ENCODE measurements around the gene PATE3. TPM values are rescaled to one million over a fixed set of nuclear protein-coding genes. Genes with fewer than 3 reads are reported as not detected.

Gene PATE3
- total RNA-seq, 3 donors from 2014 or later = not detected

DNA sequence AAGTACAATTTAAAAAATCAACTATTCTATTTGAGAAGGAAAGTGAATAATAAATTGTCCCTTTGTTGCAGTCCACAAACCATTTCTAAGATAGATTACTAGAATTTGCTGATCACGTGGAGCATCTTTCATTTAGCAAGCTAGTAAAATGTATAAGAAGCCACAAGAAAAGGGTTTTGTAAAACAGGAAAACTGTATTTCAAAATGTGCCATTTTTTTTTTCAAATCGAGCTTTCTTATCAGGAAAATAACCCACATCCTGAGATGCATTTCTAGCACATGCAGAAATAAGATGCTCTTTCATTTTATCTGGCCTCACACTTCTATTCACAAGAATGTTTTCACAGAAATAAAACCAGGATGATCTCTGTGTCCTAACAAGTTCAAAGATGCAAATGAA lies 3.2 kb upstream of the PATE3 start:
- DNase-seq (ENCODE audit: low spot score in 2 of 2) = no peak
- no peak for TF ChIP-seq POLR2AphosphoS5 (IDR thresholded peaks at IDR 0.05)
- no peak for TF ChIP-seq CTCF (IDR thresholded peaks at IDR 0.05)
- TF ChIP-seq POLR2A (IDR thresholded peaks at IDR 0.05) = no peak
- Histone ChIP-seq H3K27me3 (no peaks in the 10 kb centered on the region), H3K27ac (no peak overlapping the region), H3K4me1 (no peaks in the 10 kb centered on the region), H3K36me3 (no peaks in the 10 kb centered on the region), H3K9me3 (no peaks in the 10 kb centered on the region), H3K4me3 (no peak overlapping the region)
- intact Hi-C loops (cut with DNase I; ENCODE audit: low total_unique reads) = no loop called here

- H3K9me3 ChIP-seq = peaks cover 0 to 33% of the 10 kb centered on the region in 2 donors
- H3K27ac ChIP-seq = no peak overlapping the region
- H3K36me3 ChIP-seq = no peaks in the 10 kb centered on the region
- H3K4me1 ChIP-seq = no peaks in the 10 kb centered on the region
- intact Hi-C loops (cut with DNase I; ENCODE audit: low total_unique reads) = no loop called here
- no peaks in the 10 kb centered on the region for H3K27me3 ChIP-seq
- no peak for TF ChIP-seq POLR2A (IDR thresholded peaks at IDR 0.05)
- no peak for TF ChIP-seq CTCF (IDR thresholded peaks at IDR 0.05)
- no peak for TF ChIP-seq POLR2AphosphoS5 (IDR thresholded peaks at IDR 0.05)
- H3K4me3 ChIP-seq = no peak overlapping the region
- no peak for DNase-seq (ENCODE audit: low spot score in 2 of 2)
Measured at GRCh38 chr11:125790825-125791224, 2.9 kb downstream of the PATE3 start.

GRCh38 chr11:125797641-125798040 lies 9.7 kb downstream of the PATE3 start:
- H3K9me3 ChIP-seq = peaks cover 27 to 74% of the 10 kb centered on the region in 2 donors
- H3K4me1 ChIP-seq = no peaks in the 10 kb centered on the region
- TF ChIP-seq POLR2AphosphoS5 (IDR thresholded peaks at IDR 0.05) = no peak
- no peak for TF ChIP-seq CTCF (IDR thresholded peaks at IDR 0.05)
- TF ChIP-seq POLR2A (IDR thresholded peaks at IDR 0.05) = no peak
- no peaks in the 10 kb centered on the region for H3K36me3 ChIP-seq
- H3K27ac ChIP-seq = no peak overlapping the region
- no peaks in the 10 kb centered on the region for H3K27me3 ChIP-seq
- intact Hi-C loops (cut with DNase I; ENCODE audit: low total_unique reads) = no loop called here
- no peak overlapping the region for H3K4me3 ChIP-seq
- no peak for DNase-seq (ENCODE audit: low spot score in 2 of 2)

DNA sequence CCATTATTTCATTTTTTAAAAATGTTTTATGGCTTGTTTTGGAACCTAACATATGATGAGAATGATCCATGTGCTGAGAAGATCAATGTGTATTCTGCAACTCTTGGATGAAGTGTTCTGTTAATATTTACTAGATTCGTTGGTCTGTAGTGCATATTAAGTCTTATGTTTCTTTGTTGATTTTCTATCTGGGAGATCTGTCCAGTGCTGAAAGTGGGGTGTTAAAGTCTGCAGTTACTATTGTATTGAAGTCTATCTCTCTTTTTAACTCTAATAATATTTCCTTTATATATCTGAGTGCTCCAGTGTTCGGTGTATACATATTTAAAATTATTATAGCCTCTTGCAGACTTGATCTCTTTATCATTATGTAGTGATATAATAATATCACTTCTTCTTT lies 11.9 kb downstream of the PATE3 start:
- peaks cover 38 to 71% of the 10 kb centered on the region in 2 donors for H3K9me3 ChIP-seq
- DNase-seq (ENCODE audit: low spot score in 2 of 2) = no peak
- no peaks in the 10 kb centered on the region for H3K4me1 ChIP-seq
- TF ChIP-seq POLR2A (IDR thresholded peaks at IDR 0.05) (no peak), POLR2AphosphoS5 (IDR thresholded peaks at IDR 0.05) (no peak), CTCF (IDR thresholded peaks at IDR 0.05) (no peak)
- intact Hi-C loops (cut with DNase I; ENCODE audit: low total_unique reads) = no loop called here
- no peak overlapping the region for H3K4me3 ChIP-seq
- H3K36me3 ChIP-seq = no peaks in the 10 kb centered on the region
- no peak overlapping the region for H3K27ac ChIP-seq
- no peaks in the 10 kb centered on the region for H3K27me3 ChIP-seq

DNA sequence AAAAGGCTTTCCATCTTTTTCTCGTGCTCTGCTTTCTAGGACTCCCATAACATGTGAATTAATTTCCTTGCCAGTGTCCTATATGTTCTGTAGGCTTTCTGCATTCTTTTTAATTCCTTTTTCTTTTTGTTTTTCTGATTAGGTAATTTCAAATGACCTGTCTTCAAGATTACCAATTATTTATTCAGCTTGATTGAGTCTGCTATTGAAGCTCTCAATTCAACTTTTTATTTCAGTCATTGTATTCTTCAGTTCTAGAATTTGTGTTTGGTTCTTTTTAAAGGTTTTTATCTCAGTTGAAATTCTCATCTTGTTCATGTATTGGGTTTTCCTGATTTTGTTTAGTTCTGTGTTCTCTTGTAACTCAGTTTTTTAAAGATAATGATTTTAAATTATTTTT lies 14.5 kb downstream of the PATE3 start:
- no peaks in the 10 kb centered on the region for H3K36me3 ChIP-seq
- no peak for DNase-seq (ENCODE audit: low spot score in 2 of 2)
- TF ChIP-seq POLR2AphosphoS5 (IDR thresholded peaks at IDR 0.05) = no peak
- TF ChIP-seq POLR2A (IDR thresholded peaks at IDR 0.05) = no peak
- no peak for TF ChIP-seq CTCF (IDR thresholded peaks at IDR 0.05)
- peaks cover 32 to 50% of the 10 kb centered on the region in 2 donors for H3K9me3 ChIP-seq
- intact Hi-C loops (cut with DNase I; ENCODE audit: low total_unique reads) = no loop called here
- no peak overlapping the region for H3K4me3 ChIP-seq
- H3K27me3 ChIP-seq = no peaks in the 10 kb centered on the region
- H3K4me1 ChIP-seq = no peaks in the 10 kb centered on the region
- H3K27ac ChIP-seq = no peak overlapping the region
